GM18951 (cell line): ENCODE data around the gene HGD.
"Not testable (repeated sequence)": the region's sequence is repeated elsewhere in the genome, so short reads cannot be mapped to it uniquely, and the experiment has no call there.

Experiments
- POLR2A ChIP-seq: IDR thresholded peaks from 4 replicates; pipeline ENCODE4 v1.6.1; 2011; ENCODE audit warnings: mild to moderate bottlenecking; ENCODE audit not compliant: insufficient read length, insufficient read depth; ENCODE audit errors: extremely low read depth
- in situ Hi-C: fragments of 300-500 bp; cut with MboI; formaldehyde crosslinking; loops from one replicate; pipeline ENCODE4 v1.12.0; 2022; ENCODE audit warnings: low sequenced_read_pairs, mixed read lengths, inconsistent platforms; ENCODE audit not compliant: unreplicated experiment

The HGD gene

DNA sequence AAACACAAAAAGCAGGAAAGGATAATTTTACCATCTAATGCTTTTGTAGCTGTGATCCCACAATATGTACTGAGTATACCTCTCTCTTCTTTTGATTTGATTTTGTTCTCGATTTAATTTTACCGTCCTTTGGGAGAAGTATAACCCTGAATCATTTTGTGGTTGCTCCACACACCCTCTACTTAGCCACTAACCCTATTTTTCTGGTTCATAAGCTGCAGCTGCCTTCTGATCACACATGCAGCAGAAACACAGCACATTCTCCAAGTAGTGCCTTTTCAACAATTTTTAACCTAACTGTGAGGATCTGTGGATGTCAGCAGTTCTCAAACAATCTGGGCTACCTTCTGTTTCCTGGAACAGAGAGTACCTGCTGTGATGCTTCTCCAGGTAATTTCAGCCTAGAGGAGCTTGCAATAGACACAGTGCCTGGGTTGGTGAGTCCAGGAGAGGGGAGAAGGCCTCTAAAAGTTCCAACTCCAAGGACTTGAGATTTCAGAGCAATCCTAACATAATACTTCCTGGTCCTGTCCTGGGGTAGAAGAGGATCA is 40.3 kb downstream of the HGD start:
- no peak for TF ChIP-seq POLR2A
- in situ Hi-C loops: no loop called here

DNA sequence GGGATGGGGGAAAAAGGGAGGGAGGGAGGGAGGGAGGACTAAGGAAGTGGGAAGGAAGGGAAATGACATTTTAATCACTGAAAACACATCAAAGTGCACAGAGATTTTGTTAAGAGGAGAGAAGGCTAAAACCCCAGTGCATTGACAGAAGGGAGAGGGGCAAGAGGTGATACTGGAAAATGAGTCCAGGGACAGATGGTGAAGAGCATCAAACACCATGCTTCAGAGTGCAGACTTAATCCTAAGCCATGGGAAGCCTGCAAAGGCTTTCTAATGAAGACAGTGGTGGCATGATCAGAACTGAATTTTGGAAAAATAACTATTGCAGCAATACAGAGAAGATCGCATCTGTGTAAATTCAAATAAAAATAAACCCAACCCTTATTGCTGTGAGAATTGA is 41.8 kb downstream of the HGD start:
- TF ChIP-seq POLR2A: no peak
- in situ Hi-C loops: no loop called here

DNA sequence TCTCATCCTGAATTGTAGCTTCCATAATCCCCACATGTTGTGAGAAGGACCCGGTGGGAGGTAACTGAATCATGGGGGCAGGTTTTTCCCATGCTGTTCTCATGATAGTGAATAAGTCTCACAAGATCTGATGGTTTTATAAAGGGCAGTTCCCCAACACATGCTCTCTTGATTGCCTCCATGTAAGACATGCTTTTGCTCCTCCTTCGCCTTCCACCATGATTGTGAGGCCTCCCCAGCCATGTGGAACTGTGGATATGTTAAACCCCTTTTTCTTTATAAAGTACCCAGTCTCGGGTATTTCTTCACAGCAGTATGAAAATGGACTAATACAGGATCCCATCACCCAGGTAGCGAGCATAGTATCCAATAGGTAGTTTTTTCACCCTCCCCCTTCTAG is 43.2 kb downstream of the HGD start:
- in situ Hi-C loops: not testable (repeated sequence)

DNA sequence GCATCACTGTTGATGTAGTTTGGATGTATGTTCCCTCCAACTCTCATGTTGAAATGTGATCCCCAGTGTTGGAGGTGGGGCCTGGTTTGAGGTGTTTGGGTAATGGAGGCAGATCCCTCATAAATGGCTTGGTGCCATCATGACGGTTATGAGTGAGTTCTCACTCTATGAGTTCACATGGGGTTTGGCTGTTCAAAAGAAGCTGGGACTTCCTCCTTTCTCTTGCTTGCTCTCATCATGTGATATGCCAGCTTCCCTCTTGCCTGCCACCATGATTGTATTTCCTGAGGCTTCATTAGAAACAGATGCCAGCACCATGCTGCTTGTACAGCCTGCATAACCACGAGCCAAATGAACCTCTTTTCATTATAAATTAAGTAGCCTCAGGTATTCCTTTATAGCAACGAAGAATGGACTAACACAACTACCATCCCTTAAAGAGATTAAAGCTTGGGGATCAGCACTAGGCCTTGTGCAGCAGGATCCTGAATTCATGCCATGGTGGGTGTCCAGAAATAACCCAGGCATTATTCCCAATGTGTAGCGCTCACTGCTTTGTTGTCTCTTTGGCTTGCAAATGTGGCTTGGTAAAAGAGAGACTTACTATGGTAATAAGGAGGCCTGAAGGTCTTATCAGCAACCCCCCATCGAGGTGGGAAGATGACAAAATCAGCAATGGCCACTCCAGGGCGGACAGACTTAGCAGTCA is 44.0 kb downstream of the HGD start:
- in situ Hi-C loops: no loop called here

DNA sequence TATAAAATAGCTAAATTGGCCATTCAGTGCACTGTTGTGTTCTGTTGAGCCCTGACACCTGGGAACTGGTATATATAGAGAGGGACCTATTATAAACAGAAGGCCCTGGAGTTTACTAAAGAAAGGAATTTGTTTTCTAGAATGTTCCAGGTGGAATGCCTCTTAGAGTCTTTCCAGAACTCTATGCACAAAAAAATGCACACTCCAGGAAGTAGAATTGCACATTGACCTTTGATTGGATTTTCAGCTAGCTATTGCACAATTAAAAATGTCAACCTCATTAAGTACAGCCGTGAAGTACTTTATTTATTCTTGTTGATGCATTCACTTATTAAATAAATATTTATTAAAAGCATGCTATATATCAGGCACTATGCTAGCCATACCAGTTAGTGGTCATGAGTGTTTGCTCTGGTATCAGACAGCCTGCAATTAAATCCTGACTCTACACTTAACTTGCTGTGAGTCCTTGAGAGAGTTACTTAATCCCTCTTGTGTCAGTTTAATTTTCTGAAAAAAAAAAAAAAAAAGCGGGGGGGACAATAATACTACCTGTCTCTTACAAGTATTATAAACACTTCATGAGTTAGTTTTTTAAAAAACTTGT is 45.1 kb downstream of the HGD start:
- in situ Hi-C loops: no loop called here
- TF ChIP-seq POLR2A: no peak

More for the DNA sequence above, 44.0 kb downstream of the HGD start:
- no peak for TF ChIP-seq POLR2A

DNA sequence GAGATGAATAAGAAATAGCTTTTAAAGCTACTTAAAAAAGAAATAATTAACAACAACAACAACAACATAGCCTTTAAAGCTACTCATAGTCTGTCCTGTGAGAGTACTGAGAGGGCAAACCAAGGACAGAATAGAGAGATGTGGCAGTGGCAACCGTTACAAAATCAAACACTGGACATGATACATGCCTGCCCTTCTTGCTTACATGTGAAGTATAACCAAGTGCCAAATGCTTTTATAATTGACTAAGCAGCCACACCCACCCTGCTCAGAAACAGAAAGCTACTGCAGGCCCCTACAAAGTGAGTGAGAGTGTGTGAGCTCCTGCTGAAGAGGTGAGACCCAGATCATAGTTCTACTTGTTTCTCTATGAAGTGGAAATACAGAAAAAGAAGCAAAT is 47.5 kb downstream of the HGD start:
- no peak for TF ChIP-seq POLR2A
- in situ Hi-C loops: no loop called here

DNA sequence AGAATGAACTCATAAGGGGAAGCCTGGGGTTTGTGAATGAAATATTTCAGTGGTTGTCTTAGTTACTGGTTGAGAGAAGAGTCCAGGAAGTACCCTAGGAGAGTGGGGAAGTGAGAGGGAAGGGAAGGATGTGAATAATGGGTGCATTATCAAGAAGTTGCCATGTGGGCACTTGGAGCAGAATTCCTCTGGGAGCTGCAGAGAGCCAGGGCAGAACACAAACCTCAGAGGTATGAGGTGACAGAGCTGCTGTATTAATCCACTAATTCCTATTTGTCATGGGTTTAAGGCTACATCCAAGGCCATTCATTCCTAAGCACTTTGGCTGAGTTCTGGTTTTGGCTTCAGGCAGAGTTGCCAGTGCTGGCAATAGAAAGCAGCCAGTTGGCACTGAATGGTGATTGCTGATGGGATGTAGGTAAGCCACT is 56.9 kb downstream of the HGD start:
- TF ChIP-seq POLR2A: no peak
- in situ Hi-C loops: no loop called here

DNA sequence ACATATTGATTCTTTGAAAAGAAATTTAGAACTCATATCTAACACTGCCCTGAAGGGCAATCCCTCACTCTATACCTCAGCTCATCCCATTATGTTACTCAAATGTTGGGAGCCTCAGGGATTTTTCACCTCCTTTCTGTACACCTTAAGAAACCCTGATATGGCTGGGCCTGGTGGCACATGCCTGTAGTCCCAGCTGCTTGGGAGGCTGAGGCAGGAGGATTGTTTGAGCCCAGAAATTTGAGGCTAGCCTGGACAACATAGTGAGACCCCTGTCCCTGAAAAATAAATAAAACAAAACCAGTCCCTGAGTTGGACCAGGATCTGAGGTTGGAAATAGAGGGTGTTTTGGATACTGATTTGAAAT is 58.3 kb downstream of the HGD start:
- in situ Hi-C loops: no loop called here
- TF ChIP-seq POLR2A: no peak

DNA sequence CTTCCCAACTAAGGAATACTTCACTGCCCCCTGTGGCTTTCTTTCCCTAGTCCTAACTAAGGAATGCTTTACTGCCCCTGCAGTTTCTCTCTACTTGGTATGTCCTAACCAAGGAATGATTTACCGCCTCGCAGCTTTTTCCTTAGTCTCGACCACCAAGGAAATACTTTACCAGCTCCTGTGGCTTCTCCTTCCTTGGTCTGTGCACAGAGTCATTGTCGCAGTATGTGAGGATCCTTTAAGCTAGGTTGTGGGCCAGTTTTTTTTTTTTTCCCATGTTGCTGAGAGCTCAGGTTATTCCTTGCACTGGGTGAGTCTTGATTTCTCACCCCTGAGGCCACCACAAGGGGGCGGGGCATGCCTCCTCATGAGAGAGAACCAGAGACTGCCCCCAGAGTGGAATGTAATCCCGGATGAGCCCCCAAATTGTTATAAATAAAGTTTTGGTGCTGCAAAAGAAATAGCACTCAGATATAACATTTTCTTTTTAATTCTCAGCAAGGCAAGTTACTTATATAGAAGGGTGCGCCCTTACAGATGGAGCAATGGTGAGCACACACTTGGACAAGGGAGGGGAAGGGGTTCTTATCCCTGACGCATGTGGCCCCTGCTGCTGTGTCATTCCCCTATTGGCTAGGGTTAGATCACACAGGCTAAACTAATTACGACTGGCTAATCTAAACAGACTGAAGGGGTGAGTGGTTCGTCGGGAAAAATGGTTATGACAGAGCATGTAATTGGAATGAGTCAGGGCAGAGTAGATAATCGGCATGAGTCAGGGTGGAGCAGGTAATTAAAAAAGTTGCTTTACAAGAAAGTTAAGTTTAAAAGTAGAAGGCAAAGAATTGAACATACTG is 58.9 kb downstream of the HGD start:
- TF ChIP-seq POLR2A: no peak
- in situ Hi-C loops: no loop called here

DNA sequence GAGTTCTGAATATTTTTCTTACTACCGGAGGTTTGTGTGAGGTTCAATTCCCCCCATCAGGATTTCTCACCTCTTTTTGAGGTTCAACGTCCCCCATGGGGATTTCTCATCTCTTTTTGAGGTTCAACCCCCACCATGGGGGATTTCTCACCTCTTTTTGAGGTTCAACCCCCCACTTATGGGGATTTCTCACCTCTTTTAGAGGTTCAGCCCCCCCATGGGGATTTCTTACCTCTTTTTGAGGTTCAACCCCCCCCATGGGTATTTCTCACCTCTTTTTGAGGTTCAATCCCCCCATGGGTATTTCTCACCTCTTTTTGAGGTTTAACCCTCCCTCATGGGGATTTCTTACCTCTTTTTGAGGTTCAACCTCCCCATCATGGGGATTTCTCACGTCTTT is 59.6 kb downstream of the HGD start:
- TF ChIP-seq POLR2A: no peak
- in situ Hi-C loops: no loop called here

DNA sequence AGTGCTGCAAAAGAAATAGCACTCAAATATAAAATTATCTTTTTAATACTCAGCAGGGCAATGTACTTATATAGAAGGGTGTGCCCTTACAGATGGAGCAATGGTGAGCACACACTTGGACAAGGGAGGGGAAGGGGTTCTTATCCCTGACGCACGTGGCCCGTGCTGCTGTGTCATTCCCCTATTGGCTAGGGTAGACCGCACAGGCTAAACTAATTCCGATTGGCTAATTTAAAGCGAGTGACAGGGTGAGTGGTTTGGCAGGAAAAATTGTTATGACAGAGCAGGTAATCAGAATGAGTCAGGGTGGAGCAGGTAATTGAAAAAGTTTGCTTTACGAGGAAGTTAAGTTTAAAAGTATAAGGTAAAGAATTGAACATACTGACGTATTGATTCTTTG is 65.3 kb downstream of the HGD start:
- in situ Hi-C loops: not testable (repeated sequence)

DNA sequence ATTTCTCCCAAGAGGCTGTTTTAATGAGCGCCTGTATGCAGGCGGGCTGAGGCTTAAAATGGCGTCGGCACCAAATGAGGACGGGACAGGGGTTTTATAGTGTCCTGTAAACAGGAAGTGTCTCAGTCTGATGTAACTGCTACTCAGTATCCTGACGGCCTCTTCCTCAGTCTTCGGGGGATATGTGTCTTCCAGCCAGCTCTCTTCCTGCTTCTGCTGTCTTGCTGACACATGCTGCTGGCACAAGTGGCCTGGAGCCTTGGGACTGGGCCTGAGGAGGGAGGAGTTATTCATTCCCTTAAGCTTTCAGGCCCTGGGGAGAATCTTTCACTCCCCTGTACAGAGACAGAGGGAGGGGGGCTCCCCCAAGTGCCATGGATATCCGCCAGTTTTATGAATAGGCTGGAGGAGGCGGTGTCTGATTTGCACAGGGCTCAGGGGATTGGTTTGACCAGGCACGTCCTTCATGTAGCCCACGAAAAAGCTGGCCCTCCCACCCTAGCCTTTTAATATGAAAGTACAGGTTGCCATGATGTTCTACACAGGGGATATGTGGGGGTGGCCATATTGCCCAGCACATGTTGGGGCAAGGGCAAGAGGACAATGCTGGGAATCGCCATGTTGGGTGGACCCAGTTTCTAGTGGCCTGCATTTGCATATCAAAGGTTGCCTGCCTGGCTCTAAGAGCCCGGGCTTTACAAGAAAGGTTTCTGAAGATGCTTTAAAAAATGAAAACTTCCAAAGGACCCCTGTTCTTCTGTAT is 66.0 kb downstream of the HGD start:
- in situ Hi-C loops: no loop called here
- no peak for TF ChIP-seq POLR2A

DNA sequence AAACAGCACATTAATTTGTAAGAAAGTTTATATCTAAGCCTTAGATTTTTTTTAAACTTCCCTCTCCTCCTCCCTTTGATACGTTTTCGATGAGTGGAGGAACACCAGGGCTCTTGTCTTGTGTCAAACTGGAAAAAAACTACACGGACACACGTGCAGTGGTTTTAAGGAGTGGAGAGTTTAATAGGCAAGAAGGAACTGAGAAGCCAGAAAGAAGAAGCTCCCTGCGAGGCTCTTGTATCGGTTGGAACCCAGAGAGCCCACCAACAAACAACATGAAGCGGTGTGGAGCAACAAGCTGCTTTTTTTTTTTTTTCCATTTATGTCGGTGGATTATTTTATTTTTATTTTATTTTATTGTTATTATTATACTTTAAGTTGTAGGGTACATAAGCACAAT is 67.3 kb downstream of the HGD start:
- no peak for TF ChIP-seq POLR2A
- in situ Hi-C loops: no loop called here
